ENCODE results near the gene DLG1.

The DLG1 gene

DNA sequence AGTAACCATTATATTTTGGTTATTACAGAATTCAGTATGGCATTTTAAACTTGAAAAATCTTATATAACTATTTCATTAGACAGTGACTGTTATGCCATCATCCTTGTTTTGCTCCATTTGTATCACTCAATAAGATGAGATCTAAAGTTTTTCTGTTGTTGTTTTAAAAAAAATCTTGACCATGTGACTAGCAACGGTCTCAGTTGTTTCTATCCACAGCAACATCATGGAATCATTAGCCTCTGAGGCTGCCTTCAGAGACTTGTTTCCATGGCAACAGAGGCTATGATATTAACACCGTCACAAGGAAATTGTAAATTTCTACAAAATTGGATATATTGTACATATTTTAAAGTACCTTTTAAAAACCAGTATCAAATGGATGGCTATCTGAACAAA, 129.8 kb downstream of the DLG1 start:
- no peak for DNase-seq

DNA sequence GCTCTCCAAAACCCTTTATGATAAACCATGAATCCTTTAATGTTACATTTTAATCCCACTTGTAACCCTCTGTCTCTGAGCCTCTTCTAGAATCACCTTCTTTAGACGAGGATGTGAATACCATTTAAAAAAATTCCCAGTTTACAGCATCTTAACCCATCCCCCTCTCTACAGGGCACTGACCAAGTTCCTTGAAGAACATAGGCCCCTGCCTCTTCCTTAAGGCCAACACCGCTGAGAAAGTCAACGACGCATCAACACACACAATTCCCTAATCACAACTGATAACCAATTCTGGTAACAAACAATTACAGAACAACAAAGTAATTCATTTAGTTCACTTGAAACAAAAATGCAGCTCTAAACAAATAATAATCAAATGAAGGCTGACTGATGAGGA, 130.3 kb downstream of the DLG1 start:
- no peak for DNase-seq

DNA sequence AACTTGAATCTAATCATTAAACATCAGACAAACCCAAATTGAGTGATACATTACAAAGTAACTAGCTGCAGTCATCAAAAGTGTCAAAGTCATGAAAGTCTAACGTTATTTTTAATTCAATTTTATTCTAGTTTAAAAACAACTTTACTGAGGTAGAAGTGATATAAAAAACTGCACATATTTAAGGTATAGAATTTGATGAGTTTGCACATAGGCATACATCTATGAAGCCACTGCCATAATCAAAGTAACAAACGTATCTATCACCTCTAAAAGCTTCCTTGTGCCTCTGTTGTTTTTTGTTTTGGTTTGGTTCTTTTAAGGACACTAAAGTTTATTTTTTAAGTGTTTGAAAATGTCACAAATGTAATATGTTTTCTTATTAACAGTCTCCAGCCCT, 130.9 kb downstream of the DLG1 start:
- DNase-seq: no peak

DNA sequence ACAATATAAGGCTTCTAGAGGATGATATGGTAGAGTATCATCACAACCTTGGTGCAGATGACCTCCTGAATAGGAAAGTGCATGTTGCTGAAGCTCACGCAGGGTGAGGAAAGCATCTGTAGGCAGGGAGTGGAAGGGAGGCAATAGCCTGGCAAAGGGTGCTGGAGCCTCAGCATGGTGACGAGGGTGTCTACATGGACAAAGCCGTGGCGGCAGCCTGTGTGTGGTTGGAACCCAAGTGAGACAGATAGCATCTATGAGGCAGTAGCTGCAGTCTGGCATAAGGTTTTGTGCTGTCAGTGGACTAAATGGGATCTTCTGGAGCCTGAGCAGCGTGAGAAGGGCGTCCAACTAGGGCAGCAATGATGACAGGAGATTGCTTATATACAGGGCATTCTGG, 132.5 kb downstream of the DLG1 start:
- no peak for DNase-seq

DNA sequence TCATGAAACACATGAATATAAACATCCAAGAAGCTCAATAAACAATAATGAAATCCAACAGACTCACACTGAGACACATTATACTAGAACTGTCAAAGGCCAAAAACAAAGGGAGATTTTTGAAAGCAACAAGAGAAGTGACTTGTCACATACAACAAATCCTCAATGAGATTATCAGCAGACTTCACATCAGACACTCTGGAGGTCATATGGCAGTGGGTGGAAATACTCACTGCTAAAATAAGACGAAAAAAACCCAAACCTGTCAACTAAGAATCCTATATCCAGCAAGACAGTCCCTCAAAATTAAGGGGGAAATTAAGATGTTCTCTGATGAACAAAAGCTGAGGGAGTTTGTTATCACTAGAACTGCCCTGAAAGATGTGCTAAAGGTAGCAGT, 143.4 kb downstream of the DLG1 start:
- DNase-seq: no peak

DNA sequence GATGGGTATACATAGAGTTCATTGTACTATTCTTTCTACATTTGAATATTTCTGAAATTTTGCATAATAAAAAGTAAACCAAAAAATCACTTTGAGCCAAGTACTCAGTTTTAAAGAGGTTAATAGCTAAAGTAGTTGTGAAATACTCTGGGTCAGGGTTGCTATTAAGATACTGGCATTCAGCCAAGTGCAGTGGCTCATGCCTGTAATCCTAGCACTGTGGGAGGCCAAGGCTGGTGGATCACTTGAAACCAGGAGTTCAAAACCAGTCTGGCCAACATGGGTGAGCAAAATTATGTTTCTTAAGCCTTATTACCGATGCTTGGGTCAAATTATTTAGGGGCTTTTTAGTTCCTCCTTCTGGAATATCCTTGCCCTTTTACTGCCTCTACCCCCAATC, 146.8 kb downstream of the DLG1 start:
- DNase-seq: peak; percentile 50

DNA sequence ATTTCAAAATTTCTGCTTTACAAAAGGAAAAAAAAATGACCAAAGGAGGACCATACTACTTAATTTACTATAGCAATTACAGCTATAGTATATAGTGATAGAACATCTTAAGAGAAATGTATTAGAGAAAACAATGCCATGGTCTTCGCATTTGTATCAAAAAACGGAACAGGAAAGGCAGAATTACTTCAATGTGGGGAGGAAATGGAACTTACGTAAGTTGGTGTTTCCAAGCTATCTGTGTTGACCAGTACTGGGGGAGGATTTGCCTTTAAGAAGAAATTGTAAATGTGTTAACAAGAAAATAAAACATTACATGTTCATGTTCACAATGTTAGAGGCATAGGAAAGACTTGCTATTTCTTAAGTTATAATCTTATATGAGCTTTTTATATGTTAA, 148.9 kb downstream of the DLG1 start:
- no peak for DNase-seq

DNA sequence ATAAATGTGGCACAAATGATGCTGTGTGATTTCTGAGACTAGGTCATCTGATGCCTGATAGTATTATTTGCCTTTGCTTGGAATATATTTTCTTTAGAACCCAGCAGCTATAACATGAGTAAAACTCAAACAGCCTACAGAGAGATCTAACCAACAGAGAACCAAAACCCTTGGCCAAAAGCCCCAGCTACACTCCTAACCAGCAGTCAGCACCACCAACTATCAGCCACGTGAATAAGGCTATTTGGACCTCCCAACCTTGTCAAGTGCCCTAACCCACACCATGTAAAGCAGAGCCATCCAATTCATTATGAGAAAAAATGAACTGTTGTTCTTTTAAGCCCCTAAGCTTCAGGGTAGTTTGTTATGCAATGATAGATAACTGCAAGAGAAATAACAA, 154.2 kb downstream of the DLG1 start:
- DNase-seq: no peak

DNA sequence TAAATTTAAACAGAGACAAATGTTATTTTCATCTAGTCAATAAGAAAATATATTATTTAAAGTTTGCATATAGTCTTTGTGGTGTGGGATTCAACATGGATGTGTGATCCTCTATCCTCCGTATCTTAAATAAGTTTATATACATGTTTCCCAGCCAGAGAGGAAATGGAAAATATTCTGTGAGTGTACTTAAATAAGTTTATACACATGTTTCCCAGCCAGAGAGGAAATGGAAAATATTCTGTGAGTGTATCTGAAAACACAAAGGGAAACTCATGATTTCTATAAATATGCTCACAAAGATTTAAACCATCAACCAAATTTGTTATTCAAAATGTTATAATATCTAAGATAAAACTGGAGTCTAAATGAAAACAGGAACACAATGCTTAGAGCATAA, 158.8 kb downstream of the DLG1 start:
- no peak for DNase-seq

DNA sequence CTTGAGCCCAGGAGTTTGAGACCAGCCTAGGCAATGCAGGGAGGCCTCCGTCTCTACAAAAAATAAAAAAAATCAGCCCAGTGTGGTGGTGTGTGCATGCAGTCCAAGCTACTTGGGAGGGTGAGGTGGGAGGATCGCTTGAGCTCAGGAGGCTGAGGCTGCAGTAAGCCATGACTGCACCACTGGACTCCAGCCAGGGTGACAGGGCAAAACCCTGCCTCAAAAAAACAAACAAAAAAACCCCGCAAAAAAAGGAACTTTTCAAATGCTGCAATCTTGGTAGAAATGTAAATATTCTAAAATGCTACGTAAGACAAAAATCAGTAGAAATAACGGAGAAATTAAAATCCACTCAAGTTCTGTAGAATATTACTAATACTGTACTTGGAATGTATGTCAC, 160.7 kb downstream of the DLG1 start:
- no peak for DNase-seq

DNA sequence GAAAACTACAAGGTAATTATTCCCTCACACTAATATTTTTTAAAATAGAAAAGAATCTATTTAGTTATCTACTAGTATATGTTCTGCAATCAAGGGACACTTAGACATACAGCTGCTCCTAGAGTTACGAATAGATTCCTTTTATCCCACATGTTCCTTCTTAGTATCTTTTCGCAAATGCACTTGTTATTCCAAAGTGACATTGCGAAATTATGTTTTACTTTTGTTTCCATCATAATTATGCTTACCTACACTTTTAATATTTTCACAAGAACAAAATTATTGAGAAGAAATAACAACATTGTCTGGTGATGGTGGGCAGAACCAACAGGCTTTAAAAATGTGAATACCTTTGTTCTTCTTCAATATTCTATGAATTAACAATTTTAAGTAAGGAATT, 161.7 kb downstream of the DLG1 start:
- DNase-seq: no peak

DNA sequence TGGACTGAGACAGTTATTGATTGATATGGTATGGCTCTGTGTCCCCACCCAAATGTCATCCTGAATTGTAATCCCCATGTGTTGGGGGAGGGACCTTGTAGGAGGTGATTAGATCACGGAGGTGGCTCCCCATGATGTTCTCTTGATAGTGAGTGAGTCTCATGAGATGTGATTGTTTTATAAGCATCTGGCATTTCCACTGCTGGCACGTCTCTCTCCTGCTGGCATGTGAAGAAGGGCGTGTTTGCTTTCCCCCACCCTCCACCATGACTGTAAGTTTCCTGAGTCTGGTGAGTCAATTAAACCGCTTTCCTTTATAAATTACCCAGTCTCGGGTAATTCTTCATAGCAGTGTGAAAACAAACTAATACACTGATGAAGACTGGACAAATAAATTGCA, 163.2 kb downstream of the DLG1 start:
- no peak for DNase-seq

DNA sequence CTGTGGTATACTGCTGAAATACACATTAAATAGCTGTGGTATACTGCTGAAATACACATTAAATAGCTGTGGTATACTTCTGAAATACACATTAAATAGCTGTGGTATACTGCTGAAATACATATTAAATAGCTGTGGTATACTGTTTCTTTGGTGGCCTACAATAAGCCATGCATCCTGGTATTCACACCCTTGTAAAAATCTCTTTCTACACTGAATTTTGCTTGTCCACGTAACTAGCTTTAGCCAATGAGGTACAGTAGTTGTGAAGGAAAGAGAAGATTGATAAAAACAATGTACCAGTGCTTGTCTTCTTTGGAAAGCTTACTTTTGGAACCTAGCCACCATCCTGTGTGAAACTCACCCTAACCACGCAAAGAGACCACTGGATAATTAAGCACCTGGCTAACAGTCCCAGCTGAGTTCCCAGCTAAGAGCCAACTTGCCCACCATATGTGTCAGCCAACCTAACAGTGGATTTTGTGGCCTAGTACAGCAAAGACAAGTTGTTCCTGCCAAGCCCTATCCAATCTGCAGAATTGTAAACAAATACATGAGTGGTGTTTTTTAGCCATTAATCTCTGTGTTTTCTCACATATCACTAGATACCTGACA, 165.4 kb downstream of the DLG1 start:
- no peak for DNase-seq

DNA sequence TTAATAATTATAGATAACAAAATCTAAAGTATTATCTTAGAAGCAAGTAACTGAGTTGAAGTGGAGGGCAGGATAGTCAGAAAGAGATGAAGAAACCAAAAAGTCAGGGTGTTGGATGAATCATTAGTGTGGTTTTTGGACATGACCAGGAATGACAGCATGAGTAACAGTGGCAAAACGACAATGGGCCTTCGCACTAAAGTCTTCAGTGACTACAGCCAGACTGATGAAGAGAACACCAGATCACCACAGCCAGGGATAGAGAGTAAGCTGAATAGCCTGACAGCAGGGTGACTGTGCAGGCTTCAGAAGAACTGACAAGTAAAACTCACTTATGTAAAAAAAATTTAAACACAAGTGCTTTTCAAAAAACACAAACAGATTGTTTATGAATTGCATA, 172.8 kb downstream of the DLG1 start:
- DNase-seq: no peak

DNA sequence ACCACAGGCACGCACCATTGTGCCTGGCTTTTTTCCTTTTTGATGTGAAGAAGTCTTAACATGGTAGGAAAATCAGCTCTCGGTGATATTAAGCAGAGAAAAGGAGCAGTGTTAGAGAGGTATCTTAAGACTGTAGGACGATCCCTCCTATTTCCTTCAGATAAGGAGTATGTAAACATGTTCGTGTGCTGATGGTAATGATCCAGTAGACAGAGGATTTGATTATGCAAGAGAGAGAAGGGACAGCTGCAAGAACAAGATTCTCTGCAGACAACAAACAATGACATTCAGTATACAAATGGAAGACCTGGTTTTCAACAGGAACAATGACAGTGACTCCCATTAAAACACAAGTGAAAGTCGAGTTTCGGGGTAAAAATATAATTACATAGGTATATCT, 173.7 kb downstream of the DLG1 start:
- no peak for DNase-seq

DNA sequence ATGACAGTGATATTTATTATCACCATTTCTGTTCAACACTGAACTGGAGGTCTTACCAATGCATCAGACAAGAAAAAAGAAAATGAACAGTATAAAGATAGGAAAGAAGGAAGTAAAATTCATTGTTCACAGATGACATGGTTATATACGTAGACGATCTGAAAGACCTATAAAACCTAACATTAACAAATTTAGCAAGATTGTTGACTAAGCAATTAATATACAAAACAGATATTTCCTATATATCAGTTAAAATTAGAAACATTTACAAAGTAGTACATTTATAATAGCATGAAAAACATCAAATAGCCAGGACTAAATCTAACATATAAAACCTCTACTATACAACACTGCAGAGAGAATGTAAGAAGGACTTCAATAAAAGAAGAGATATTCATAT, 176.0 kb downstream of the DLG1 start:
- DNase-seq: no peak

DNA sequence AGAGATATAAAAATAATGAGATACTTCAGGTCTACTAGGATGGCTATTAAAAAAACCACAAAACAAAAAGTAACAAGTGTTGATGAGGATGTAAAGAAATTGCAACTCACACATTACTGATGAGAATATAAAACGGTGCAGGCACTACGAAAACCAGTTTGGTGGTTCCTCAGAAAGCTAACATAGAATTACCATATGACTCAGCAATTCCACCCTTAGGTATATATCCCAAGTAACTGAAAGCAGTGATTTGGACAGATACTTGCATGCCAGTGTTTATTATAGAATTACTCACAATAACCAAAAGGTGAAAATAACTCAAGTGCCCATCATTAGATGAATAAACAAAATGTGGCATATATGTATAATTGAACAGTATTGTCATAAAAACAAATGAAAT, 181.3 kb downstream of the DLG1 start:
- DNase-seq: no peak

DNA sequence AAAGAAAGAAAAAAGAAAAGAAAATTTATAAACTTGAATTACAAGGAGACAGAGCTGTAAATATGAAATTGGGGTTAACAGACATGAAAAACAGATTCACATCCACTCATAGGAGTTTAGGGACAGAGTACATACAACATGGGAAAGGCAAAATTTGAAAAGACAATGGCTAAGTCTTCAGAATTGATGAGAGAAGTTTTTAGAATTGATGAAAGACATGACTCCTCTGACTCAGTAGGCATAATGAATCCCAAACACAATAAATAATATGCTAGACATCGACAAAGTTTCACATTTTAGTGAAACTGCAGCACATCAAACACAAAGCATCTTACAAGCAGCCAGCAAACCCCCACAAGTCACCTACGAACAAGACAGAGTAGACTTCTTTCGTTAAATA, 184.4 kb downstream of the DLG1 start:
- DNase-seq: no peak

DNA sequence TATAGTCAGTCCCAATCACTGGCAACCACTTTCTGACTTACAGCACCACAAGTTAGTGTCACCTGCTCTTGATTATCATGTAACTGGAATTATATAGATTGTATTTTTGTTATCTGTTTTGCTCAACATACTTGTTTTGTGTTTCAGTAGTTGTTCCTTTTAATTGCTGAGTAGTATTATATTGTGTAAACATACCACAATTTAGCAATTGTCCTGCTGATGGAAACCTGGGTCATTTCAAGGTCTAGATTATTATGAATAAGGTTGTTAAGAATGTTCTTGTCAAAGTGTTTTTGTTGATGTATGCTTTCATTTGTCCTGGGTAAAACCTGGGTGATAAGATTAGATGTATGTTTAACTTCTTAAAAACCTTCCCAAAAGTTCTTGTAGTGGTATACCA, 186.7 kb downstream of the DLG1 start:
- no peak for DNase-seq

DNA sequence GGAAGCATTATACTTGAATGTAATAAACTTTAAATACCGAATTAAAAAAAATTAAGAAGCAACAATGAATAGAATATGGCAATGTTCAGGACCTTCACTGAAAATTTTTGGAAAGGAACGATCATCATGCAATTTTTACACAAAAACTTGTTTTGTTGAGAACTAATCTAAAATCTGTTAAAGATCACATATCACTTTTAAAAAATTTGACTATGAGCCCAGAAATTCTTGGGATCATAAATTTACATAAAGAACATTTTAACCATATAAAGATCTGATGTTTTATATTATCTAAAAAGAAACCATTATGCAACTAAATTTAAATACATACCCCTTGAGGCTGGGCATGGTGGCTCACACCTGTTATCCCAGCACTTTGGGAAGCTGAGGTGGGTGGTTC, 192.6 kb downstream of the DLG1 start:
- DNase-seq: no peak

DNA sequence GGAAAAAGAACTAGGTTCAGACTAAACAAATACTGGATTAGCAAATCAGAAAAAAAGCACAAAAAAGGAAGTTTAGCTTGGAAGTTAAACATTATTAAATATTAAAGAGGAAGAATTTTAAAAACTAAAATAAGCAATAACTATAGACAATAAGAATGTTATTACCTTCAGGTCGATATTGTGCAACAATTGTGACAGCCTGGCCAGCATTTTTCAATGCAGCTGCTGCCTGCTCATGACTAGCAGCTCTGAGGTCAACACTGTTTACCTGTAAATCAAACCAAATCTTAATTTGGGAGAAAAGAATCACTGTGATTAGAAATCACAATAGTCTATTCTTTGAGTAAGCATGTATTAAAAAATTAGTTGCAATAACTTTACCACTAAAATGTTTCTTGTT, 193.7 kb downstream of the DLG1 start:
- DNase-seq: no peak

DNA sequence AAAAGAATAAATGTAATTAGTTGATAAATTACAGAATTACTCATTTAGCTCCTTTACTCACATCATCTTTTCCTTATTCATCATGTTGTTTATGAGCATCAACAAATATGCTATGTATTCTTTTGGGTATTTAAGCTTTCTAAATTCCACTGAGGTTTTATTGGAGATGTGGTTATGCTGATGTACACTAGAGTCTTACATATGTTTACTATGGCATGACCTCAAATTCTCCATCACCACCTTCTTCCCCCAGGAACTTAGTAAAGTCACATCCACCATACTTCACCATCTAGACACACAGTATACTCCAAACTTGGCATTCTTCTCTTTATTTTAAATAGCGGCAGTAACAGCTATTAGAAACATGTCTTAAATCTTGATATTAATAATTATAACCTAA, 194.6 kb downstream of the DLG1 start:
- DNase-seq: no peak

DNA sequence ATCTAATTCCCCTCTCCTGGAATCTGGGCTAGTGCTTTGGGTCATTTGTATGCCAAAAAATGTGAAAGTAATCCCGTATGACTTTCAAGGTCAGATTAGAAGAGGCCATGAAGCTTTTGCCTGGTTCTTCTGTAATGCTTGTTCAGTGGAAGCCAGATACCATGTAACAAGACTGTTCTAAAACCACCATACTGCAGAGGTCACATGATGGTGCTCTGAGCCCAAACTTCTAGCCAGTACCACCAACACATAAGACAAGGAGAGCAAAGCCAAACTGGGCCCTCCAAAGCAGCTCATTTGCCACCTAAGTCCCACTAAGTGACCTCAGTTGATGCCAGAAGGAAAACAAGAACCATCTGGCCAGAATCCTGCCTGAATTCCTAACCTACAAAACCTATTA, 204.5 kb downstream of the DLG1 start:
- no peak for DNase-seq

DNA sequence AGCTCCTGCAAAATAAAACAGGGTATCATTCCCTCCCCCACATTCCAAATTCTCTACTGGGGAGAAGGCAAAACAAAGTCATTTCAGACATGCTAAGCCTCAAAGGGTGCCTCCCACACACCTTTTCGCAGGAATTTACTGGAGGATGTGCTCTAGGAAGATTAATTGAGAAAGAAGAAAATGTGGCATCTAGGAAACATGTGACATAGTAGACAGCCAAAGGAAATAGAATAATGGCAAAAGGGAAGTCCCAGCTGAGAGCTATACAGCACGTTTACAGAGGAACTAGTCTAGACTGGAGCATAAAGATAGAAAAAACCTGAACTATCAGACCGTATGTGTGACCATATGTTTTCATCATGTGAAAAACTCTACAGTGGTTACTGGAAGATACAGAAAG, 210.0 kb downstream of the DLG1 start:
- no peak for DNase-seq

DNA sequence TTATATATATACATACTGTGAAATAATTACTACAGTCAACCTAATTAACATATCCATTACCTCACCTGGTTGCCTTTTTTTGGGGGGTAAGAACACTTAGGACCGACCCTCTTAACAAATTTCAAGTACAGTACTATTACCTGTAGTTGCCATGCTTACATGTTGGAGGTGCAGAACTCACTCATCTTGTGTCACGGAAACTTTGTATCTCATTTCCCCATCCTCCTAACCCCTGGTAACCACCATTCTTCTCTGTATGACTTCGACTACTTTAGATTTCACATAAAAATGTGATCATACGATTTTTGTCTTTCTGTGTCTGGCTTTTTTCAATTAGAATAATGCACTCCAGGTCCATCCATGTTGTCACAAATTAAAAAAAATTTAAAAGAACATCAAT, 213.3 kb downstream of the DLG1 start:
- DNase-seq: no peak

DNA sequence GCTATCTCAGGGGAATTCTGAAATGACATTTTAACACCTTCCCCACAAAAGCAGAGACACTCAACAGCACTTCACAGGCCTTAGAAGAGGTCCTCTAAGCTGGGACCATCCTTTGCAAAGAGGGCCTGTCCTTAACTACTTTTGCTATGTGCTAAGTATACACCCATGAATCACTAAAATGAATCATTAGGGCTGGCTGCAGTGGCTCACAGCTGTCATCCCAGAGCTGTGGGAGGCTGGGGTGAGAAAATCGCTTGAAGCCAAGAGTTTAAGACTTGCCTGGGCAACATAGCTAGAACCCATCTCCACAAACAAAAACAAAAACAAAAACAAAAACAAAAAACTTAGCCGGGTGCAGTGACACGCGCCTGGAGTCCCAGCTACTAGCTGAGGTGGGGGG, 214.9 kb downstream of the DLG1 start:
- DNase-seq: no peak
